Loucy (cell line): Measurements from ENCODE around the gene MPRIP.

Experiments used
- CTCF ChIP-seq: fragments of 200-600 bp; sonication (generic); conservative IDR thresholded peaks from 2 replicates; pipeline ENCODE4 v1.5.1; 2014; ENCODE audit warnings: mild to moderate bottlenecking, antibody characterized with exemption, low read length
- EZH2phosphoT487 ChIP-seq: fragments of 200-600 bp; IDR thresholded peaks from 2 replicates; pipeline ENCODE4 v1.6.1; 2018; ENCODE audit warnings: antibody characterized with exemption, mild to moderate bottlenecking, moderate library complexity, borderline replicate concordance

- TF ChIP-seq CTCF (no peak), EZH2phosphoT487 (no peak)
These were observed 133.7 kb downstream of the MPRIP start for GRCh38 chr17:17175917-17176316.
